ENCODE results near the gene TXNDC11.

The TXNDC11 gene

DNA sequence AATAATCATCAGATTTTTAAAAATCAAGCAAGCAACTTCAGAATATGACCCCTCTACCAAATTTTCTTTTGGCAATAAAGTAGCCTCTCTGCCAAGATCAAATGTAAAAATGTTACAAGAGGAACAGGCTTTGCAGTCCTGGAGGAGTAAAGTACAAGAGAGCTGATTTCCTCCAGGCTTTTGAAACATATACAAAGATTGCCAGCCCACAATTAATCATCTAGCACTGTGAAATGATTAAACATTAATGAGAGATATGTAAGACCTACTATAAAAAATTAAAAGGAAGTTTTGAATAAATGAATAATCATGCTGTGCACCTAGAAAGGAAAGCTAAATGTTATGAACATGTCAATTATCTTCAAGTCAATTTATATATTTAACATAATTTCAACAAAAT lies 26.3 kb downstream of the TXNDC11 start:
- H3K27me3 ChIP-seq (replicated peaks; ENCODE audit: control insufficient read depth, insufficient read depth, low read length): no peaks in the 10 kb centered on the region
- H3K36me3 ChIP-seq (ENCODE audit: control insufficient read depth, insufficient read depth, low read length): peaks cover 14% of the 10 kb centered on the region
- H3K4me3 ChIP-seq (replicated peaks; ENCODE audit: low read depth, low read length): no peak overlapping the region
- TF ChIP-seq, protein P1, sequence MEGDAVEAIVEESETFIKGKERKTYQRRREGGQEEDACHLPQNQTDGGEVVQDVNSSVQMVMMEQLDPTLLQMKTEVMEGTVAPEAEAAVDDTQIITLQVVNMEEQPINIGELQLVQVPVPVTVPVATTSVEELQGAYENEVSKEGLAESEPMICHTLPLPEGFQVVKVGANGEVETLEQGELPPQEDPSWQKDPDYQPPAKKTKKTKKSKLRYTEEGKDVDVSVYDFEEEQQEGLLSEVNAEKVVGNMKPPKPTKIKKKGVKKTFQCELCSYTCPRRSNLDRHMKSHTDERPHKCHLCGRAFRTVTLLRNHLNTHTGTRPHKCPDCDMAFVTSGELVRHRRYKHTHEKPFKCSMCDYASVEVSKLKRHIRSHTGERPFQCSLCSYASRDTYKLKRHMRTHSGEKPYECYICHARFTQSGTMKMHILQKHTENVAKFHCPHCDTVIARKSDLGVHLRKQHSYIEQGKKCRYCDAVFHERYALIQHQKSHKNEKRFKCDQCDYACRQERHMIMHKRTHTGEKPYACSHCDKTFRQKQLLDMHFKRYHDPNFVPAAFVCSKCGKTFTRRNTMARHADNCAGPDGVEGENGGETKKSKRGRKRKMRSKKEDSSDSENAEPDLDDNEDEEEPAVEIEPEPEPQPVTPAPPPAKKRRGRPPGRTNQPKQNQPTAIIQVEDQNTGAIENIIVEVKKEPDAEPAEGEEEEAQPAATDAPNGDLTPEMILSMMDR (IDR thresholded peaks at IDR 0.05; ENCODE audit: insufficient read depth, low read length, poor library complexity, severe bottlenecking): no peak
- no peak for DNase-seq (ENCODE audit: extremely low read depth, insufficient read length)

DNA sequence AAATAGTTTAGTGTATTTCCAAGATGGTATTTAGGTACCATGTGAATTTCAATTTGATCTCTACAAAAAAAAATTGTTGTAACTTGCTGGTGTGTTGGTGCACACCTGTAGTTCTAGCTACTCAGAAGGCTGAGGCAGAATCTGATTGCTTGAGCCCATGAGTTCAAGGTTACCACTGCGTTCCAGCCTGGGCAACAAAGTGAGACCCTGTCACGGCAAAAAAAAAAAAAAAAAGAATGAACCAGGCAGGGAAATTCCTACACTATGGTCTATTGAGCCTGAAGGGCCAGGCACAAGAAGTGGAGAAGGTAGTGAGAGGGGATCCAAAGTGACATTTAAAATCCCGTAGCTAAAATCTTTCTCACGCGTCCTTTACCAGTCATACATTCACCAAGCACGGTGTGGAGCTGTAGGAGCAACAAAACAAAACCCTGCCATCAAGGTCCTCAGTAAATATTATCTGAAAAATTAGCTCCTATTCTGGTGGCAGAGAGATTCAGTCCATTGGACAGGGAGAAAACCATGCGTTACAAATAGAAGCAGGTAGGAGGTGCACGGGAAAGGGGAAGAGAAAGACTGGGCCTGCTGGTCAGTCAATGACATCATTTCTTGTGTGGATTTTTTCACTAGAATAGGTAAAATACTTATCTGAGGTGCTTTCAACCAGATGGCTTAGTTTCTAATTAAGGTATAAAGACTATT lies 27.3 kb downstream of the TXNDC11 start:
- Histone ChIP-seq H3K4me3 (replicated peaks; ENCODE audit: low read depth, low read length) (no peak overlapping the region), H3K27me3 (replicated peaks; ENCODE audit: control insufficient read depth, insufficient read depth, low read length) (no peaks in the 10 kb centered on the region), H3K36me3 (ENCODE audit: control insufficient read depth, insufficient read depth, low read length) (peaks cover 19% of the 10 kb centered on the region)
- DNase-seq (ENCODE audit: extremely low read depth, insufficient read length): no peak
- TF ChIP-seq, protein P1 (IDR thresholded peaks at IDR 0.05; ENCODE audit: insufficient read depth, low read length, poor library complexity, severe bottlenecking): no peak

DNA sequence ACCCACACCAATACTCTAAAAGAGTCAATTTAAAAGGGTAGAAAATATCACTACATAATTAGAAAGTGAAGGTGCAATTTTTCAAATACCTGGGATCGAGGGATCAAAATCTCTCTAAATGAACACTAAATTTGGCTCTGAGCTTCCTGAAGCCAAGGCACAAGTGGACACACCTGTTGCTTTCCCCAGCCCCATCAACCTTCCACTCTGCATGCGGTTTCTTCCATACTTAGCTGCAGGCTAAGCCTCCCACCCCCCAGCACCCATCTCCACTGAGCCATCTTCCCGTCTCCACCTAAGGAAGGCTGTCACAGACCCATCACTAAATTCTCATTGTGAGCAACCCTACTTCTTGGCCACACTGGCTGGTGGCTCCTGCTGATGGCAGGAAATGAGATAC lies 30.5 kb downstream of the TXNDC11 start:
- Histone ChIP-seq H3K36me3 (ENCODE audit: control insufficient read depth, insufficient read depth, low read length) (peaks cover 14% of the 10 kb centered on the region), H3K27me3 (replicated peaks; ENCODE audit: control insufficient read depth, insufficient read depth, low read length) (no peaks in the 10 kb centered on the region), H3K4me3 (replicated peaks; ENCODE audit: low read depth, low read length) (no peak overlapping the region)
- TF ChIP-seq, protein P1 (IDR thresholded peaks at IDR 0.05; ENCODE audit: insufficient read depth, low read length, poor library complexity, severe bottlenecking): no peak
- no peak for DNase-seq (ENCODE audit: extremely low read depth, insufficient read length)

DNA sequence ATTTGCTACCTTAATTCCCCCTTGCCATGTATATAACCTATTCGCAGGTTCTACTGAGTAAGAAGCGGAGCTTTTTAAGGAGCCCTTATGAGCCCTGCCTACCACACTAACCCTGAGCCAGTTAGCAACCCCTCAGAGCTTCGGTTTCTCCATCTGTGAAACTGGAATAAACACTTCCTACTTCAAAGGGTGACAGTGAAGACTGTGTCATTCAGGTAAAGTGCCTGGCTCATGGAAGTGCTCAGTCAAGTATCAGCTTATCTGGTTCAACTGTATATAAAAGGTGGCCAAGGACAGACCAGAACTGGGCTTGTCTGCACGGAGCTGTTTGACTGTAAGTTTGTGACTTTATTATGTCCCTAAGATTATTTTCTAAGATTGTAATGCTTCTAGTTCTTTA lies 31.0 kb downstream of the TXNDC11 start:
- DNase-seq (ENCODE audit: extremely low read depth, insufficient read length): no peak
- H3K4me3 ChIP-seq (replicated peaks; ENCODE audit: low read depth, low read length): no peak overlapping the region
- no peaks in the 10 kb centered on the region for H3K27me3 ChIP-seq (replicated peaks; ENCODE audit: control insufficient read depth, insufficient read depth, low read length)
- TF ChIP-seq, protein P1 (IDR thresholded peaks at IDR 0.05; ENCODE audit: insufficient read depth, low read length, poor library complexity, severe bottlenecking): no peak
- H3K36me3 ChIP-seq (ENCODE audit: control insufficient read depth, insufficient read depth, low read length): peaks cover 14% of the 10 kb centered on the region

DNA sequence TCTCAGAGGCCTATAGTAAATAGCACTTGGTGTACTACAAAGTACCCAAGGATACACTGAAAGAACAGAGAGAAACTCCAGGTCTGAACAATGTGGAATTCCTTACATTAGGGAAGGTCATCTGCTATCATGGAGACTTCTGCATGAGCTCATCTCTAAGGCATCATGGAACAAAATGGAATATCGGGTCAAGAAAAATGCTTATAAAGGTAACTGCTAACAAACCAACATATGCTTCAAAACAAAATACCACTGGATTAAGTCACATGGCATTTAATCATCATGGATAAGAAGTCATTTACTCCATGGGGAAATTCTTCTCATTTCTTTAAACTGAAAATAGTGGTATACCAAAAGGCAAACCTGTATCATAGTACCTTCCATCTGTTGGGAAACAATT lies 34.2 kb downstream of the TXNDC11 start:
- Histone ChIP-seq H3K4me3 (replicated peaks; ENCODE audit: low read depth, low read length) (no peak overlapping the region), H3K27me3 (replicated peaks; ENCODE audit: control insufficient read depth, insufficient read depth, low read length) (no peaks in the 10 kb centered on the region), H3K36me3 (ENCODE audit: control insufficient read depth, insufficient read depth, low read length) (peaks cover 18% of the 10 kb centered on the region)
- no peak for DNase-seq (ENCODE audit: extremely low read depth, insufficient read length)
- TF ChIP-seq, protein P1 (IDR thresholded peaks at IDR 0.05; ENCODE audit: insufficient read depth, low read length, poor library complexity, severe bottlenecking): no peak
